ENCODE measurements around the gene SCUBE1. TPM values are rescaled to one million over a fixed set of nuclear protein-coding genes. Genes with fewer than 3 reads are reported as not detected.

Gene SCUBE1
- total and polyA plus RNA-seq, 2 of the 8 experiments (the other 6 are each of a cell fraction or from before 2014, with no cell fraction given), result 2.3 to 4.9 TPM

- H2BK15ac ChIP-seq (ENCODE audit: low read length), result no peak overlapping the region
- H3K14ac ChIP-seq (ENCODE audit: insufficient read length), result no peak overlapping the region
- H3K27ac ChIP-seq (ENCODE audit: low read depth, low read length), result no peak overlapping the region
- no peak overlapping the region for H3K4me2 ChIP-seq (ENCODE audit: insufficient read depth in 1 of 2, low read depth in 2 of 2, low read length in 2 of 2)
- H3K4me1 ChIP-seq (replicated peaks in 1 of 4; ENCODE audit: control insufficient read depth in 3 of 4, insufficient read depth in 4 of 4, low read length in 3 of 4), result no peaks in the 10 kb centered on the region
- no peak overlapping the region for H2BK5ac ChIP-seq (ENCODE audit: low read depth, low read length)
- no peak overlapping the region for H3K23ac ChIP-seq (ENCODE audit: insufficient read length)
- H2BK120ac ChIP-seq (replicated peaks; ENCODE audit: low read depth, low read length), result no peak overlapping the region
- H2BK20ac ChIP-seq (ENCODE audit: low read length), result no peak overlapping the region
- H3K9me3 ChIP-seq (ENCODE audit: insufficient read depth in 2 of 2, low read depth in 1 of 2, low read length in 1 of 2), result no peaks in the 10 kb centered on the region
- H3K4me3 ChIP-seq (ENCODE audit: extremely low read depth in 1 of 4, insufficient read depth in 2 of 4, low read depth in 3 of 4, low read length in 4 of 4), result no peak overlapping the region
- H2AFZ ChIP-seq (ENCODE audit: low read length), result no peak overlapping the region
- H3K9ac ChIP-seq (replicated peaks in 1 of 4; ENCODE audit: extremely low read depth in 1 of 4, low read depth in 3 of 4, low read length in 3 of 4), result no peak overlapping the region
- H3K18ac ChIP-seq (ENCODE audit: extremely low read depth, low read length), result no peak overlapping the region
- DNase-seq (ENCODE audit: low read depth in 1 of 2, low spot score in 2 of 2) (no peak), FAIRE-seq (no peak)
- POLR2A ChIA-PET (ENCODE audit: partially characterized antibody), result interaction anchor here (0.9 kb wide), 1 partner anchor 50 kb away, joined by 3 read pairs; no protein-coding TSS in a partner anchor
- CTCF ChIA-PET (ENCODE audit: partially characterized antibody), result interaction anchor here (0.8 to 13.2 kb wide), 12 partner anchors 9 to 446 kb away, joined by 3 to 116 read pairs (median 3); no protein-coding TSS in a partner anchor
- H4K91ac ChIP-seq (replicated peaks; ENCODE audit: insufficient read length, low read length), result no peak overlapping the region
- H3K4ac ChIP-seq (replicated peaks; ENCODE audit: insufficient read length, low read depth, low read length), result no peak overlapping the region
- no peak overlapping the region for H3K56ac ChIP-seq (replicated peaks; ENCODE audit: insufficient read length, low read depth, low read length)
- H2BK12ac ChIP-seq (ENCODE audit: low read depth, low read length), result no peak overlapping the region
- H4K8ac ChIP-seq (ENCODE audit: extremely low read depth, insufficient read depth, low read length), result peak overlapping the region; percentile 6; the same call in 1 of the 2 replicates
- H3K79me2 ChIP-seq (ENCODE audit: control insufficient read depth in 1 of 2, insufficient read depth in 2 of 2, low read length in 2 of 2), result no peaks in the 10 kb centered on the region
- H4K20me1 ChIP-seq (replicated peaks in 1 of 2; ENCODE audit: control insufficient read depth in 1 of 2, insufficient read depth in 2 of 2, low read length in 2 of 2), result no peaks in the 10 kb centered on the region
- no peaks in the 10 kb centered on the region for H3K23me2 ChIP-seq (ENCODE audit: low read depth, low read length)
- H2AK5ac ChIP-seq (ENCODE audit: low read depth, low read length), result no peak overlapping the region
- H3K79me1 ChIP-seq (ENCODE audit: low read depth, low read length), result no peaks in the 10 kb centered on the region
- H4K5ac ChIP-seq (ENCODE audit: insufficient read length, low read depth, low read length), result no peak overlapping the region
- H3K27me3 ChIP-seq (replicated peaks in 1 of 4; ENCODE audit: control insufficient read depth in 3 of 4, extremely low read depth in 1 of 4, insufficient read depth in 3 of 4, low read length in 3 of 4), result no peaks in the 10 kb centered on the region
- no peaks in the 10 kb centered on the region for H3K36me3 ChIP-seq (ENCODE audit: control insufficient read depth in 2 of 4, insufficient read depth in 4 of 4, low read length in 3 of 4)
- WGBS, 2 experiments (ENCODE audit: extremely low coverage in 1 of 2, insufficient coverage in 1 of 2, insufficient read length in 1 of 2, insufficient replicate concordance in 2 of 2, low coverage in 1 of 2, low lambda C conversion rate in 2 of 2, missing lambda C conversion rate in 1 of 2), result 78% methylated on average over 6 of the region's 6 CpGs; no CpG with 5 or more reads in 1 of the 2 experiments
- TF ChIP-seq BRCA1 (IDR thresholded peaks at IDR 0.05; ENCODE audit: low read depth, low read length), result no peak
- TF ChIP-seq MAX (IDR thresholded peaks at IDR 0.05), result no peak
- no peak for TF ChIP-seq USF2 (IDR thresholded peaks at IDR 0.05; ENCODE audit: low read length)
- no peak for TF ChIP-seq SP2 (IDR thresholded peaks at IDR 0.05; ENCODE audit: low read length)
- TF ChIP-seq SIRT6 (IDR thresholded peaks at IDR 0.05; ENCODE audit: low read length), result no peak
- no peak for TF ChIP-seq ATF3 (IDR thresholded peaks at IDR 0.05; ENCODE audit: insufficient read depth, low read depth, low read length)
- no peak for TF ChIP-seq POLR2AphosphoS5 (IDR thresholded peaks at IDR 0.05; ENCODE audit: low read depth, low read length)
- TF ChIP-seq FOSL1 (IDR thresholded peaks at IDR 0.05; ENCODE audit: insufficient read depth, low read depth, low read length), result no peak
- no peak for TF ChIP-seq CREB1 (IDR thresholded peaks at IDR 0.05)
- TF ChIP-seq POLR2A (IDR thresholded peaks at IDR 0.05; ENCODE audit: control extremely low read depth in 1 of 2, low read depth in 2 of 2, low read length in 2 of 2), result no peak
- no peak for TF ChIP-seq PHF8 (conservative IDR thresholded peaks at IDR 0.05; ENCODE audit: low read depth, low read length)
- no peak for TF ChIP-seq ATF2 (IDR thresholded peaks at IDR 0.05; ENCODE audit: low read length)
Observed at GRCh38 chr22:43295660-43296059, 47.5 kb downstream of the SCUBE1 start.
